GM12878 (cell line): Measurements from ENCODE around the gene TRABD2B. TPM values are rescaled to one million over a fixed set of nuclear protein-coding genes. Genes with fewer than 3 reads are reported as not detected.

Experiments
- ATAC-seq: fragments of 200-7000 bp; cut with Tn5 transposase; 3 replicates; pipeline ENCODE4 v1.9.1; 2020; ENCODE audit warnings: mild to moderate bottlenecking, moderate library complexity
- BruUV-seq: library from RNA; stranded (reverse); fragments of 400-500 nt; replicated peaks from 2 replicates; lab custom pipeline; 2021; lab: Mats Ljungman, UMichigan
- CTCF ChIA-PET: fragments of 300-600 bp; sonication (Branson Sonifier 250); formaldehyde crosslinking; extraction: SDS; loops from one replicate; lab custom pipeline; 2021; ENCODE audit warnings: inconsistent platforms; lab: Yijun Ruan, JAX
- POLR2A ChIA-PET: fragments of 350-600 bp; formaldehyde crosslinking; extraction: SDS; loops from one replicate; lab custom pipeline; 2021; ENCODE audit warnings: inconsistent platforms; lab: Charles Lee
- RAD21 ChIA-PET: fragments of 300-600 bp; sonication (Branson Sonifier 250); formaldehyde crosslinking; loops from one replicate; lab custom pipeline; 2023; ENCODE audit warnings: antibody characterized with exemption; ENCODE audit not compliant: unreplicated experiment; lab: Charles Lee
- SMC1A ChIA-PET: fragments of 300-600 bp; sonication (Branson Sonifier 250); formaldehyde crosslinking; loops from one replicate; lab custom pipeline; 2023; ENCODE audit not compliant: unreplicated experiment, uncharacterized antibody; lab: Charles Lee
- DNase-seq: peaks from one replicate; pipeline ENCODE4 v3.0.0-alpha.2; 2011; ENCODE audit warnings: low read depth, low spot score
- FAIRE-seq: peaks from 3 replicates; lab custom pipeline; 2011; peaks lifted over from hg19 to GRCh38; lab: Jason Lieb, UNC
- H2AFZ ChIP-seq: 2 replicates; pipeline ENCODE4 v1.6.0; 2011; ENCODE audit warnings: low read depth, low read length, control low read depth; ENCODE audit not compliant: control insufficient read depth
- H3K27ac ChIP-seq: 2 replicates; pipeline ENCODE4 v1.5.1; 2011; ENCODE audit warnings: control low read depth; ENCODE audit not compliant: control insufficient read depth, insufficient read depth
- H3K27me3 ChIP-seq, 2 experiments: replicated peaks in 1 of 2; 2 replicates each; pipeline versions ENCODE4 v1.6.0 to v1.6.1; 2011; ENCODE audit warnings: low read length in 1 of 2; ENCODE audit not compliant: control insufficient read depth in 2 of 2, insufficient read depth in 2 of 2
- H3K36me3 ChIP-seq, 2 experiments: 2 replicates each; pipeline ENCODE4 v1.5.1; 2011; ENCODE audit warnings: low read length in 1 of 2; ENCODE audit not compliant: control insufficient read depth in 2 of 2, insufficient read depth in 2 of 2
- H3K4me1 ChIP-seq: 2 replicates; pipeline ENCODE4 v1.6.1; 2011; ENCODE audit warnings: mild to moderate bottlenecking, low read length, moderate library complexity, mixed read lengths; ENCODE audit not compliant: control insufficient read depth, insufficient read depth
- H3K4me2 ChIP-seq: 2 replicates; pipeline ENCODE4 v1.6.0; 2011; ENCODE audit warnings: control low read depth; ENCODE audit not compliant: control insufficient read depth, insufficient read depth
- H3K4me3 ChIP-seq: fragments of 200-600 bp; sonication (generic); 2 replicates; pipeline ENCODE4 v1.5.1; 2016
- H3K79me2 ChIP-seq: 2 replicates; pipeline ENCODE4 v1.6.0; 2011; ENCODE audit warnings: low read length; ENCODE audit not compliant: control insufficient read depth, insufficient read depth
- H3K9ac ChIP-seq: 2 replicates; pipeline ENCODE4 v1.8.0; 2011; ENCODE audit warnings: low read length, control low read depth, mixed read lengths; ENCODE audit not compliant: control insufficient read depth, insufficient read depth
- H3K9me3 ChIP-seq: replicated peaks from 3 replicates; pipeline ENCODE4 v1.5.1; 2011; ENCODE audit warnings: mild to moderate bottlenecking, low read length; ENCODE audit not compliant: control insufficient read depth, insufficient read depth
- H4K20me1 ChIP-seq: 2 replicates; pipeline ENCODE4 v1.6.0; 2011; ENCODE audit not compliant: control insufficient read depth, insufficient read depth
- BACH1 ChIP-seq: fragments of 450-650 bp; IDR thresholded peaks from 2 replicates; pipeline ENCODE4 v1.6.1; 2017; ENCODE audit warnings: mild to moderate bottlenecking, borderline replicate concordance
- BCL11A ChIP-seq: IDR thresholded peaks from 2 replicates; pipeline ENCODE4 v1.6.1; 2011; ENCODE audit warnings: low read depth, low read length
- CREB1 ChIP-seq: IDR thresholded peaks from 2 replicates; pipeline ENCODE4 v1.6.1; 2012; ENCODE audit warnings: low read depth, mild to moderate bottlenecking, inconsistent platforms
- E2F8 ChIP-seq: fragments of 450-650 bp; IDR thresholded peaks from 2 replicates; pipeline ENCODE4 v1.6.1; 2018; ENCODE audit warnings: mild to moderate bottlenecking, low read depth, moderate library complexity; ENCODE audit not compliant: partially characterized antibody
- EZH2 ChIP-seq: IDR thresholded peaks from 2 replicates; pipeline ENCODE4 v1.6.1; 2012; ENCODE audit warnings: low read depth, mild to moderate bottlenecking, control low read depth, inconsistent platforms, low read length, borderline replicate concordance; ENCODE audit not compliant: control insufficient read depth
- HSF1 ChIP-seq: fragments of 150-350 bp; IDR thresholded peaks from 2 replicates; pipeline ENCODE4 v1.6.1; 2014; ENCODE audit warnings: mild to moderate bottlenecking, low read depth, low read length
- IKZF2 ChIP-seq, 2 experiments: fragments of 450-650 bp; IDR thresholded peaks; 2 replicates each; pipeline ENCODE4 v1.6.1; 2017; ENCODE audit warnings: mild to moderate bottlenecking in 2 of 2, moderate library complexity in 2 of 2
- JUNB ChIP-seq: IDR thresholded peaks from 2 replicates; pipeline ENCODE4 v1.6.1; 2016; ENCODE audit warnings: antibody characterized with exemption, mild to moderate bottlenecking
- KAT2A ChIP-seq: conservative IDR thresholded peaks from 2 replicates; pipeline ENCODE4 v1.6.1; 2011; ENCODE audit warnings: low read depth, low read length; ENCODE audit not compliant: control insufficient read depth
- NBN ChIP-seq: fragments of 450-650 bp; IDR thresholded peaks from 2 replicates; pipeline ENCODE4 v1.6.1; 2016
- NR2C2 ChIP-seq: IDR thresholded peaks from 2 replicates; pipeline ENCODE4 v1.6.1; 2011; ENCODE audit warnings: borderline replicate concordance, low read depth; ENCODE audit not compliant: control insufficient read depth, insufficient read length
- PML ChIP-seq: IDR thresholded peaks from 2 replicates; pipeline ENCODE4 v1.6.1; 2012; ENCODE audit warnings: low read length, inconsistent platforms
- POLR2A ChIP-seq: IDR thresholded peaks from 2 replicates; pipeline ENCODE4 v1.6.1; 2011; ENCODE audit warnings: low read depth, mild to moderate bottlenecking, low read length
- POLR2AphosphoS2 ChIP-seq: IDR thresholded peaks from 2 replicates; pipeline ENCODE4 v1.6.1; 2011; ENCODE audit warnings: low read depth, mild to moderate bottlenecking, low read length, improper control_type of control experiment, moderate library complexity
- RAD51 ChIP-seq: fragments of 450-650 bp; IDR thresholded peaks from 2 replicates; pipeline ENCODE4 v1.6.1; 2016; ENCODE audit warnings: moderate library complexity, mild to moderate bottlenecking, inconsistent platforms
- SRF ChIP-seq, 2 experiments: IDR thresholded peaks; 2 replicates each; pipeline ENCODE4 v1.6.1; 2011; ENCODE audit warnings: low read depth in 2 of 2, low read length in 2 of 2, mild to moderate bottlenecking in 1 of 2, moderate library complexity in 1 of 2
- STAT3 ChIP-seq: IDR thresholded peaks from 2 replicates; pipeline ENCODE4 v1.6.1; 2011; ENCODE audit warnings: low read depth, low read length, improper control_type of control experiment
- WGBS: methylation state at CpG from one replicate; pipeline ENCODE4 v1.1.6; 2016; ENCODE audit warnings: low lambda C conversion rate; ENCODE audit not compliant: insufficient replicate concordance, insufficient coverage; ENCODE audit errors: missing lambda C conversion rate; 5-methylcytosine and 5-hydroxymethylcytosine counted together
- in situ Hi-C: fragments of 300-500 bp; cut with MboI; formaldehyde crosslinking; loops from 9 replicates; pipeline ENCODE4 v1.14.3; 2018; ENCODE audit warnings: mixed read lengths
- intact Hi-C: fragments of 100-400 bp; cut with micrococcal nuclease; formaldehyde crosslinking; loops from one replicate; pipeline ENCODE4 v1.14.2; 2022; ENCODE audit not compliant: unreplicated experiment
- polyA plus RNA-seq, 11 experiments: library from polyadenylated mRNA; depleted of rRNA in 4 of 11; unstranded in 6 of 11; stranded (reverse) in 5 of 11; fragments of >200 nt; fragmentation: Nextera tagmentation in 4 of 11; fragmentation: Illumina TruSeq in 1 of 11; extraction: Ambion mirVana in 4 of 11; extraction: Trizol in 1 of 11; gene quantifications; 1 replicate in 1 of 11; 2 replicates in 10 of 11; pipeline versions ENCODE4 v1.2.1 to v1.2.3, GENCODE V29; 2011 to 2016; ENCODE audit warnings: inconsistent platforms in 2 of 11, missing spikeins in 2 of 11, low read depth in 1 of 11
- total RNA-seq, 4 experiments: library from RNA; depleted of rRNA in 3 of 4; stranded (reverse); fragments of >200 nt in 3 of 4; fragmentation: Illumina TruSeq in 1 of 4; extraction: Trizol in 1 of 4; gene quantifications; 2 replicates each; pipeline versions ENCODE4 v1.2.1 to v1.2.3, GENCODE V29; 2013 to 2021

Gene TRABD2B
- total and polyA plus RNA-seq, 10 of the 15 experiments (the other 5 are each of a cell fraction or from before 2014, with no cell fraction given), result not detected

- no TSS peak for BruUV-seq
- Histone ChIP-seq H3K27ac (no peak overlapping the region), H3K36me3 (no peaks in the 10 kb centered on the region), H3K9ac (no peak overlapping the region), H4K20me1 (no peaks in the 10 kb centered on the region), H3K4me2 (no peak overlapping the region), H3K9me3 (no peaks in the 10 kb centered on the region), H3K27me3 (peaks cover 0 to 4% of the 10 kb centered on the region in 2 experiments; a peak in 2 of 4 replicates), H2AFZ (no peak overlapping the region), H3K4me1 (no peaks in the 10 kb centered on the region), H3K4me3 (no peak overlapping the region), H3K79me2 (no peaks in the 10 kb centered on the region)
- 0% methylated on average over 4 of the region's 4 CpGs for WGBS
- DNase-seq, result no peak
- no peak for ATAC-seq
- in situ Hi-C loops, result loop anchor here (5.0 kb wide), 1 partner anchor 528 kb away; the partner anchor contains the start of gene PDZK1IP1
- no peak for FAIRE-seq
- POLR2A ChIA-PET, result no interaction called here
- CTCF ChIA-PET, result no interaction called here
- RAD21 ChIA-PET, result no interaction called here
- TF ChIP-seq JUNB (no peak), RAD51 (no peak), EZH2 (no peak), IKZF2 (IDR thresholded peaks at IDR 0.05) (no peak), NBN (no peak), BCL11A (no peak), HSF1 (no peak), STAT3 (no peak), KAT2A (no peak), NR2C2 (no peak), POLR2A (no peak), PML (no peak), E2F8 (no peak), CREB1 (no peak), POLR2AphosphoS2 (no peak), SRF (IDR thresholded peaks at IDR 0.05; ENCODE audit: low read depth in 2 of 2, low read length in 2 of 2) (no peak), BACH1 (no peak)
- SMC1A ChIA-PET, result no interaction called here
- intact Hi-C loops, result no loop called here
Observed at GRCh38 chr1:47720111-47720510, 277.1 kb downstream of the TRABD2B start.
